Natural killer cell (primary cell): ENCODE results near the gene ARHGAP24. TPM values are rescaled to one million over a fixed set of nuclear protein-coding genes. Genes with fewer than 3 reads are reported as not detected.

ENCODE experiments used
- ATAC-seq, 3 donors: fragments of 150-1000 bp in 2 of 3; fragments of 200-7000 bp in 1 of 3; cut with Tn5 transposase; 1 replicate in 1 of 3; 2 replicates in 2 of 3; pipeline ENCODE4 v1.10.0; 2021; ENCODE audit warnings: mild to moderate bottlenecking in 2 of 3, moderate library complexity in 2 of 3
- DNase-seq, 2 donors: peaks; one replicate each; pipeline versions ENCODE4 v3.0.0 to v3.0.0-alpha.2; 2013 to 2021; ENCODE audit warnings: mixed read lengths in 1 of 2
- H3K27ac ChIP-seq: one replicate; pipeline ENCODE4 v1.5.1; 2013; ENCODE audit warnings: mild to moderate bottlenecking, low read length
- H3K27me3 ChIP-seq: one replicate; pipeline ENCODE4 v1.6.1; 2013; ENCODE audit warnings: low read length; ENCODE audit not compliant: control insufficient read depth, insufficient read depth
- H3K36me3 ChIP-seq: one replicate; pipeline ENCODE4 v1.6.1; 2013; ENCODE audit warnings: low read length; ENCODE audit not compliant: control insufficient read depth, insufficient read depth
- H3K4me1 ChIP-seq: one replicate; pipeline ENCODE4 v1.6.1; 2013; ENCODE audit warnings: low read length; ENCODE audit not compliant: control insufficient read depth, insufficient read depth
- H3K4me3 ChIP-seq: one replicate; pipeline ENCODE4 v1.5.1; 2013; ENCODE audit warnings: low read length
- H3K9me3 ChIP-seq: one replicate; pipeline ENCODE4 v1.6.1; 2013; ENCODE audit warnings: low read length; ENCODE audit not compliant: control insufficient read depth, insufficient read depth
- H3K27ac Mint-ChIP-seq, 2 donors: one replicate each; pipeline ENCODE4 v1.8.0; 2022; ENCODE audit warnings: mild to moderate bottlenecking in 2 of 2, mixed read lengths in 2 of 2, moderate library complexity in 1 of 2
- H3K27me3 Mint-ChIP-seq, 2 donors: one replicate each; pipeline ENCODE4 v1.8.0; 2022; ENCODE audit warnings: low read depth in 2 of 2, mixed read lengths in 2 of 2
- H3K36me3 Mint-ChIP-seq: one replicate; pipeline ENCODE4 v1.8.0; 2022; ENCODE audit warnings: mixed read lengths
- H3K4me1 Mint-ChIP-seq, 2 donors: one replicate each; pipeline ENCODE4 v1.8.0; 2022; ENCODE audit warnings: mixed read lengths in 2 of 2
- H3K4me3 Mint-ChIP-seq: one replicate; pipeline ENCODE4 v1.8.0; 2022; ENCODE audit warnings: mild to moderate bottlenecking, moderate library complexity, mixed read lengths
- H3K9me3 Mint-ChIP-seq, 2 donors: one replicate each; pipeline ENCODE4 v1.8.0; 2022; ENCODE audit warnings: mixed read lengths in 2 of 2
- WGBS: methylation state at CpG from one replicate; pipeline ENCODE4 v1.1.7; 2013; ENCODE audit warnings: missing lambda C conversion rate; ENCODE audit not compliant: insufficient coverage; 5-methylcytosine and 5-hydroxymethylcytosine counted together
- intact Hi-C: fragments of 100-400 bp; cut with micrococcal nuclease; formaldehyde crosslinking; loops from one replicate; pipeline ENCODE4 v1.14.2; 2022
- total RNA-seq, 4 donors: library from RNA; stranded (reverse); fragments of 120-200 nt in 1 of 4; gene quantifications; one replicate each; pipeline versions ENCODE4 v1.2.3 to v1.2.4, GENCODE V29; 2013 to 2022
- TF ChIP-seq, protein P1 (sequence below): fragments of 200-600 bp; IDR thresholded peaks from one replicate; pipeline ENCODE4 v1.8.0; 2022; ENCODE audit warnings: antibody characterized with exemption

Gene ARHGAP24
- total RNA-seq, 3 donors from 2014 or later (not counting 1 experiment from before 2014, with no cell fraction given) = 1.7 to 3.6 (median 1.7) TPM

DNA sequence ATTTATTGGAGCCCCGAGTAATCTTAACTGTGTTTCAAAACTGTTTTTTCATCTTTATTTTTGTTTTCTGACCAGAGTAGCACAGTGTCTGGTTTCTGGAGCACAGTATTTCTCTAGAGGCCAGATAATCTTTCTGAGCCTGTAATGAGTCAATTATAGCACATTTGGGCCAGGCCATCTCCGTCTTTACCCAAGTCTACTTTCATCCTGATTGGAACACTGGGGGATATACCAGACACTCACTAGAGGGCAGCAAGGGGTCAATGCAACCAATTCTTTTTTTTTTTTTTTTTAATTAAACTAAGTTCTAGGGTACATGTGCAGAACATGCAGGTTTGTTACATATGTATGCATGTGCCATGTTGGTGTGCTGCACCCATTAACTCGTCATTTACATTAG lies 282.0 kb downstream of the ARHGAP24 start:
- Mint-ChIP-seq H3K27me3 (no peaks in the 10 kb centered on the region), H3K27ac (no peak overlapping the region), H3K36me3 (no peaks in the 10 kb centered on the region), H3K4me1 (no peaks in the 10 kb centered on the region), H3K4me3 (no peak overlapping the region), H3K9me3 (peaks cover 5 to 6% of the 10 kb centered on the region in 2 donors)
- ATAC-seq (no peak), DNase-seq (no peak)
- WGBS = 63% methylated on average over 2 of the region's 3 CpGs
- no peaks in the 10 kb centered on the region for H3K4me1 ChIP-seq
- H3K36me3 ChIP-seq = no peaks in the 10 kb centered on the region
- TF ChIP-seq, protein P1, sequence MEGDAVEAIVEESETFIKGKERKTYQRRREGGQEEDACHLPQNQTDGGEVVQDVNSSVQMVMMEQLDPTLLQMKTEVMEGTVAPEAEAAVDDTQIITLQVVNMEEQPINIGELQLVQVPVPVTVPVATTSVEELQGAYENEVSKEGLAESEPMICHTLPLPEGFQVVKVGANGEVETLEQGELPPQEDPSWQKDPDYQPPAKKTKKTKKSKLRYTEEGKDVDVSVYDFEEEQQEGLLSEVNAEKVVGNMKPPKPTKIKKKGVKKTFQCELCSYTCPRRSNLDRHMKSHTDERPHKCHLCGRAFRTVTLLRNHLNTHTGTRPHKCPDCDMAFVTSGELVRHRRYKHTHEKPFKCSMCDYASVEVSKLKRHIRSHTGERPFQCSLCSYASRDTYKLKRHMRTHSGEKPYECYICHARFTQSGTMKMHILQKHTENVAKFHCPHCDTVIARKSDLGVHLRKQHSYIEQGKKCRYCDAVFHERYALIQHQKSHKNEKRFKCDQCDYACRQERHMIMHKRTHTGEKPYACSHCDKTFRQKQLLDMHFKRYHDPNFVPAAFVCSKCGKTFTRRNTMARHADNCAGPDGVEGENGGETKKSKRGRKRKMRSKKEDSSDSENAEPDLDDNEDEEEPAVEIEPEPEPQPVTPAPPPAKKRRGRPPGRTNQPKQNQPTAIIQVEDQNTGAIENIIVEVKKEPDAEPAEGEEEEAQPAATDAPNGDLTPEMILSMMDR = no peak
- H3K4me3 ChIP-seq = no peak overlapping the region
- no peaks in the 10 kb centered on the region for H3K9me3 ChIP-seq
- no peaks in the 10 kb centered on the region for H3K27me3 ChIP-seq
- H3K27ac ChIP-seq = no peak overlapping the region
- intact Hi-C loops = no loop called here

DNA sequence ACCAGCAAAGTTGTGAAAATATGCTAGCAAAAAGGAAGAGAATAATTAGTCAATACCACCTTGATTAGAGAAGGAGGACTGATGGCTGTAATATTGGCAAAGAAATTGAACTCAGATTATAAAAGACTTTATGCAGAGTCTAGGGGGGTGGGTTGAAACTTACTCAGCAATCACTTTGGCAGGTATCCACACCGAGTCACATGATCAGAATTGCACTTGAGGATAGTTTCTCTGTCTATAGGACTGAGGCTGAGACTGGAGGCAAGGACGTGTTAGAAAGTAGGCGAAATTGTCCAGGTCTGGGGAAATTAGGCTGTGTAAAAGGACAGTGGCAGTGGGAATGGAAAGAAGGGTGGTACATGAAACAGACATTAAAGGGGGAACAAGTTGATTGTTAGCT lies 284.4 kb downstream of the ARHGAP24 start:
- H3K27me3 Mint-ChIP-seq = no peaks in the 10 kb centered on the region
- no peaks in the 10 kb centered on the region for H3K4me1 Mint-ChIP-seq
- WGBS = 83% methylated on average over 3 of the region's 3 CpGs
- no peak overlapping the region for H3K4me3 Mint-ChIP-seq
- H3K4me3 ChIP-seq = no peak overlapping the region
- no peaks in the 10 kb centered on the region for H3K36me3 ChIP-seq
- H3K9me3 Mint-ChIP-seq = peaks cover 5 to 6% of the 10 kb centered on the region in 2 donors
- DNase-seq (no peak), ATAC-seq (no peak)
- H3K4me1 ChIP-seq = no peaks in the 10 kb centered on the region
- no peak overlapping the region for H3K27ac ChIP-seq
- no peaks in the 10 kb centered on the region for H3K27me3 ChIP-seq
- intact Hi-C loops = no loop called here
- no peaks in the 10 kb centered on the region for H3K9me3 ChIP-seq
- no peak overlapping the region for H3K27ac Mint-ChIP-seq
- TF ChIP-seq, protein P1 = no peak
- H3K36me3 Mint-ChIP-seq = no peaks in the 10 kb centered on the region

DNA sequence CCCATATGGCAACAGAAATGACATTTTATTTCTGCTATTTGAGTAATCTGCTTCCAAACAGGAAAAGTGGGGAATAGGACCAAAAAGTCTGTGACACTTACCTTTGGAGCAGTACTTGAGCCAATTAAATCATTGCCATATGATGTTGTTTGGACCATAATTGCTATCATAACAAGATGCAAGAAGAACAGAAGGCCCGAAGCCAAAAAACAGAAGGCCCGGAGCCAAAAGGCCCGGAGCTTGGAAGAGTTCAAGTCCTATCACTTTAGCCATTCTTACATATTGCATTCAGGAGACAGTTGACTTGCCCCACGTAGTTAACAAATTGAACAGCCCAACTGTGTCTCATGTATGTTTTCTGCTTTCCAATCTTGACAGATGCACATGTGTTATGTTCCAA lies 285.6 kb downstream of the ARHGAP24 start:
- DNase-seq (no peak), ATAC-seq (no peak)
- no peaks in the 10 kb centered on the region for H3K27me3 ChIP-seq
- no peaks in the 10 kb centered on the region for H3K9me3 ChIP-seq
- H3K36me3 ChIP-seq = no peaks in the 10 kb centered on the region
- no peak overlapping the region for H3K27ac ChIP-seq
- TF ChIP-seq, protein P1 = no peak
- Mint-ChIP-seq H3K4me1 (no peaks in the 10 kb centered on the region), H3K36me3 (no peaks in the 10 kb centered on the region), H3K27me3 (no peaks in the 10 kb centered on the region), H3K4me3 (no peak overlapping the region), H3K27ac (no peak overlapping the region), H3K9me3 (peaks cover 5 to 6% of the 10 kb centered on the region in 2 donors)
- H3K4me3 ChIP-seq = no peak overlapping the region
- intact Hi-C loops = no loop called here
- no peaks in the 10 kb centered on the region for H3K4me1 ChIP-seq
- WGBS = 87% methylated on average over 4 of the region's 4 CpGs

DNA sequence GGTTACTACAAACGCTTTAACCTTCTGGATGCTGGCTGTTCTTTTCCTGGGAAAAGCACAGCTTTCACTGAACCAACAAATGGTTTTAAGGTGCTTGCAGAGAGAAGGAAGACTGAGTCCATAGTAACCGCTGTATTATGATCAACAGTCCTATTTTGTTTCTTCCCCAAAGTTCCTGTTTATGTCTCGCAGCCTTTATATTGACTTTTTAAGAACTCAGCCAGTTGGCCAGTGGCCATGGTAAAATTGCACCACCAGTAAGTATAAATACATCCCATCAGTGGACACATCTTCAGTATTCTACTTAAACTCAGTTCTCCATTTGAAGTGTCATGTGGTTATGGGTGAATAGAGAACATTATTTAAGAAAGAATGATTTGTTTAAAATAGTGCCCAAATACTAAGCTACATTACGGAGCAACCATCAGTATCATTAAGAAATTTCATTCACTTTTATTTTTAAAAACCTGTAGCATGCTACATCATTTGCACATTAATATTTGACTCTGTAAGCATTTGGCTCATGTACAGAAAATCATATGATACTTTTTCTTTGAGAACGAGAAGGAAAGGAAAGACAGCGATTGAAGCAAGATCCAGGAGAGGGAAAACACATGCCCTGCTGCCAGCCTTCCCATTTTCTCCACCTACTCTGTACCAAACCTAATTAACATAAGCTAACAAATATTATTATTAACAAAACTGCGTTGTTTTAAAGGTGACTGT lies 287.0 kb downstream of the ARHGAP24 start:
- ATAC-seq = no peak
- Histone ChIP-seq H3K27ac (no peak overlapping the region), H3K27me3 (no peaks in the 10 kb centered on the region), H3K9me3 (no peaks in the 10 kb centered on the region), H3K4me1 (no peaks in the 10 kb centered on the region), H3K4me3 (no peak overlapping the region), H3K36me3 (no peaks in the 10 kb centered on the region)
- Mint-ChIP-seq H3K4me1 (no peaks in the 10 kb centered on the region), H3K4me3 (no peak overlapping the region), H3K36me3 (no peaks in the 10 kb centered on the region), H3K27me3 (no peaks in the 10 kb centered on the region), H3K9me3 (peaks cover 5 to 6% of the 10 kb centered on the region in 2 donors), H3K27ac (no peak overlapping the region)
- TF ChIP-seq, protein P1 = no peak
- no peak for DNase-seq
- 46% methylated on average over 5 of the region's 7 CpGs for WGBS
- intact Hi-C loops = no loop called here
